H7 (cell line): ENCODE data around the gene IFNA5. TPM values are rescaled to one million over a fixed set of nuclear protein-coding genes. Genes with fewer than 3 reads are reported as not detected.

Source experiments
- DNase-seq: peaks from one replicate; pipeline ENCODE4 v3.0.0; 2012
- H3K27me3 ChIP-seq: 2 replicates; pipeline ENCODE4 v1.6.0; 2011; ENCODE audit warnings: mild to moderate bottlenecking, low read length; ENCODE audit not compliant: control insufficient read depth, insufficient read depth
- H3K36me3 ChIP-seq: replicated peaks from 2 replicates; pipeline ENCODE4 v1.5.1; 2011; ENCODE audit warnings: low read length; ENCODE audit not compliant: control insufficient read depth, insufficient read depth
- H3K4me3 ChIP-seq: 2 replicates; pipeline ENCODE4 v1.5.1; 2011; ENCODE audit warnings: low read depth, mild to moderate bottlenecking, control low read depth, low read length, moderate library complexity; ENCODE audit not compliant: insufficient read depth
- total RNA-seq: library from RNA; depleted of rRNA; stranded (reverse); fragments of >200 nt; shearing (Covaris generic); gene quantifications from 2 replicates; pipeline ENCODE4 v1.2.3, GENCODE V29; 2014; rRNA removed

The IFNA5 gene
- not detected in 2 replicates for total RNA-seq

- H3K4me3 ChIP-seq: no peak within 1 kb of the TSS
- no peaks in the 10 kb centered on the region for H3K27me3 ChIP-seq
- no peak for DNase-seq
Observed at GRCh38 chr9:21305213-21305612, at the start of gene IFNA5. Gene IFNA5 (minus strand): TSS chr9:21305313. CDS start chr9:21305256, 57 bp downstream.

GRCh38 chr9:21350787-21351186 is 45.7 kb upstream of the IFNA5 start, which contains the start of gene IFNA6:
Gene IFNA6 (minus strand): TSS chr9:21350887. CDS start chr9:21350887, 0 bp downstream.
- H3K27me3 ChIP-seq: no peaks in the 10 kb centered on the region
- DNase-seq: no peak
- no peaks in the 10 kb centered on the region for H3K36me3 ChIP-seq
- no peak within 1 kb of the TSS for H3K4me3 ChIP-seq

More at GRCh38 chr9:21305213-21305612, at the start of gene IFNA5:
- no peaks in the 10 kb centered on the region for H3K36me3 ChIP-seq

- no peak overlapping the region for H3K4me3 ChIP-seq
- DNase-seq: no peak
Observed at GRCh38 chr9:21348430-21348970, 43.4 kb upstream of the IFNA5 start.

GRCh38 chr9:21340735-21341134 is 35.6 kb upstream of the IFNA5 start:
- no peaks in the 10 kb centered on the region for H3K36me3 ChIP-seq
- no peak overlapping the region for H3K4me3 ChIP-seq
- DNase-seq: no peak
- no peaks in the 10 kb centered on the region for H3K27me3 ChIP-seq

More at GRCh38 chr9:21348430-21348970, 43.4 kb upstream of the IFNA5 start:
- Histone ChIP-seq H3K27me3 (no peaks in the 10 kb centered on the region), H3K36me3 (no peaks in the 10 kb centered on the region)

GRCh38 chr9:21336457-21336856 is 31.3 kb upstream of the IFNA5 start:
- Histone ChIP-seq H3K27me3 (no peaks in the 10 kb centered on the region), H3K4me3 (no peak overlapping the region), H3K36me3 (no peaks in the 10 kb centered on the region)
- no peak for DNase-seq

GRCh38 chr9:21334701-21335632 is 29.9 kb upstream of the IFNA5 start, which contains the start of gene KLHL9:
Gene KLHL9 (minus strand): TSS chr9:21335404. CDS start chr9:21334859, 545 bp downstream.
- peak within 1 kb of the TSS; percentile 66 for H3K4me3 ChIP-seq
- H3K36me3 ChIP-seq: no peaks in the 10 kb centered on the region
- DNase-seq: peak; percentile 92
- no peaks in the 10 kb centered on the region for H3K27me3 ChIP-seq

- Histone ChIP-seq H3K27me3 (no peaks in the 10 kb centered on the region), H3K36me3 (no peaks in the 10 kb centered on the region), H3K4me3 (no peak overlapping the region)
- DNase-seq: no peak
Observed at GRCh38 chr9:21333226-21333625, 28.1 kb upstream of the IFNA5 start.

- DNase-seq: no peak
- Histone ChIP-seq H3K4me3 (no peak overlapping the region), H3K27me3 (no peaks in the 10 kb centered on the region), H3K36me3 (no peaks in the 10 kb centered on the region)
Observed at GRCh38 chr9:21331676-21332402, 26.7 kb upstream of the IFNA5 start.

- DNase-seq: no peak
- Histone ChIP-seq H3K36me3 (no peaks in the 10 kb centered on the region), H3K4me3 (no peak overlapping the region), H3K27me3 (no peaks in the 10 kb centered on the region)
Observed at GRCh38 chr9:21326526-21327139, 21.5 kb upstream of the IFNA5 start.

GRCh38 chr9:21324047-21324446 is 18.9 kb upstream of the IFNA5 start:
- H3K4me3 ChIP-seq: no peak overlapping the region
- no peaks in the 10 kb centered on the region for H3K36me3 ChIP-seq
- no peaks in the 10 kb centered on the region for H3K27me3 ChIP-seq
- no peak for DNase-seq

GRCh38 chr9:21322911-21323461 is 17.9 kb upstream of the IFNA5 start:
- Histone ChIP-seq H3K4me3 (no peak overlapping the region), H3K27me3 (no peaks in the 10 kb centered on the region), H3K36me3 (no peaks in the 10 kb centered on the region)
- DNase-seq: no peak

- Histone ChIP-seq H3K27me3 (no peaks in the 10 kb centered on the region), H3K36me3 (no peaks in the 10 kb centered on the region), H3K4me3 (no peak overlapping the region)
- DNase-seq: no peak
Observed at GRCh38 chr9:21320465-21320864, 15.4 kb upstream of the IFNA5 start.

- H3K4me3 ChIP-seq: no peak overlapping the region
- no peaks in the 10 kb centered on the region for H3K27me3 ChIP-seq
- H3K36me3 ChIP-seq: no peaks in the 10 kb centered on the region
- no peak for DNase-seq
Observed at GRCh38 chr9:21317956-21318923, 13.1 kb upstream of the IFNA5 start.
